PC-9 (cell line): Measurements from ENCODE around the gene INAFM2. TPM values are rescaled to one million over a fixed set of nuclear protein-coding genes. Genes with fewer than 3 reads are reported as not detected.
A peak's percentile ranks its signal among the peaks of the same experiment; 100 is the strongest.

Source experiments
- BruUV-seq: library from RNA; stranded (reverse); fragments of 400-500 nt; replicated peaks from 2 replicates; lab custom pipeline; 2021; lab: Mats Ljungman, UMichigan
- CTCF ChIA-PET: fragments of 300-600 bp; sonication (Branson Sonifier 250); formaldehyde crosslinking; loops from one replicate; lab custom pipeline; 2022; ENCODE audit warnings: antibody characterized with exemption; lab: Charles Lee
- POLR2A ChIA-PET: fragments of 300-600 bp; sonication (Branson Sonifier 250); formaldehyde crosslinking; loops from one replicate; lab custom pipeline; 2022; ENCODE audit warnings: antibody characterized with exemption; ENCODE audit not compliant: unreplicated experiment; lab: Charles Lee
- DNase-seq, 2 experiments: peaks; one replicate each; pipeline versions ENCODE4 v3.0.0 to v3.0.0-alpha.2; 2015 to 2022; ENCODE audit warnings: mixed read lengths in 1 of 2
- H2AFZ ChIP-seq: fragments of 200-600 bp; sonication (generic); 2 replicates; pipeline ENCODE4 v1.8.1; 2017; ENCODE audit warnings: antibody characterized with exemption
- H3F3A ChIP-seq: fragments of 200-600 bp; sonication (generic); 2 replicates; pipeline ENCODE4 v1.8.1; 2017; ENCODE audit warnings: antibody characterized with exemption, mild to moderate bottlenecking, low read depth; ENCODE audit not compliant: insufficient read depth
- H3K27ac ChIP-seq: fragments of 200-600 bp; sonication (generic); 2 replicates; pipeline ENCODE4 v1.6.1; 2016; ENCODE audit warnings: mixed run types
- H3K27me3 ChIP-seq: fragments of 200-600 bp; sonication (generic); 2 replicates; pipeline ENCODE4 v1.6.1; 2016; ENCODE audit warnings: low read depth, mixed run types; ENCODE audit not compliant: insufficient read depth
- H3K36me3 ChIP-seq: fragments of 200-600 bp; sonication (generic); 2 replicates; pipeline ENCODE4 v1.6.1; 2016; ENCODE audit warnings: low read depth, mixed run types
- H3K4me1 ChIP-seq: fragments of 200-600 bp; sonication (generic); replicated peaks from 2 replicates; pipeline ENCODE4 v1.6.1; 2016; ENCODE audit warnings: mixed run types; ENCODE audit not compliant: insufficient read depth
- H3K4me2 ChIP-seq: fragments of 200-600 bp; sonication (generic); 2 replicates; pipeline ENCODE4 v1.6.1; 2017; ENCODE audit warnings: mixed run types
- H3K4me3 ChIP-seq: fragments of 200-600 bp; sonication (generic); 2 replicates; pipeline ENCODE4 v1.6.1; 2016; ENCODE audit warnings: mixed run types
- H3K79me2 ChIP-seq: fragments of 200-600 bp; sonication (generic); 2 replicates; pipeline ENCODE4 v1.6.1; 2017; ENCODE audit warnings: low read depth, mixed run types
- H3K9me2 ChIP-seq: fragments of 200-600 bp; sonication (generic); 2 replicates; pipeline ENCODE4 v1.8.1; 2017; ENCODE audit warnings: mild to moderate bottlenecking; ENCODE audit not compliant: insufficient read depth
- H3K9me3 ChIP-seq: fragments of 200-600 bp; sonication (generic); 2 replicates; pipeline ENCODE4 v1.8.1; 2016; ENCODE audit warnings: low read depth; ENCODE audit not compliant: insufficient read depth
- H4K20me1 ChIP-seq: fragments of 200-600 bp; sonication (generic); 2 replicates; pipeline ENCODE4 v1.8.1; 2017; ENCODE audit not compliant: insufficient read depth
- CTCF ChIP-seq: fragments of 200-600 bp; sonication (generic); conservative IDR thresholded peaks from 2 replicates; pipeline ENCODE4 v1.6.1; 2017; ENCODE audit warnings: mixed run types, antibody characterized with exemption, mild to moderate bottlenecking, moderate library complexity
- EZH2 ChIP-seq: fragments of 200-600 bp; sonication (generic); IDR thresholded peaks from 2 replicates; pipeline ENCODE4 v1.8.0; 2017; ENCODE audit warnings: antibody characterized with exemption, low read depth
- intact Hi-C: fragments of 100-400 bp; cut with micrococcal nuclease; formaldehyde crosslinking; loops from one replicate; pipeline ENCODE4 v1.10.0; 2022; ENCODE audit not compliant: unreplicated experiment
- total RNA-seq: library from RNA; stranded (reverse); gene quantifications from 2 replicates; pipeline ENCODE4 v1.2.3, GENCODE V29; 2021

The INAFM2 gene
- total RNA-seq, 1 experiment from 2014 or later = 2.4 TPM

GRCh38 chr15:40277471-40277870 is 46.0 kb upstream of the INAFM2 start:
- TF ChIP-seq CTCF (no peak), EZH2 (no peak)
- Histone ChIP-seq H3K27me3 (no peaks in the 10 kb centered on the region), H3K36me3 (no peaks in the 10 kb centered on the region), H2AFZ (no peak overlapping the region), H3K27ac (no peak overlapping the region), H3K9me3 (no peaks in the 10 kb centered on the region), H3K4me3 (no peak overlapping the region), H3K9me2 (no peaks in the 10 kb centered on the region), H3K4me2 (no peak overlapping the region), H3F3A (no peaks in the 10 kb centered on the region), H4K20me1 (no peaks in the 10 kb centered on the region), H3K79me2 (no peaks in the 10 kb centered on the region), H3K4me1 (no peaks in the 10 kb centered on the region)
- intact Hi-C loops = loop anchor here (5.0 kb wide), 1 partner anchor 615 kb away; the partner anchor contains the start of gene VPS18
- CTCF ChIA-PET = interaction anchor here (0.6 kb wide), 3 partner anchors 43 to 485 kb away, joined by 3 to 4 read pairs (median 4); no protein-coding TSS in a partner anchor
- POLR2A ChIA-PET = no interaction called here
- no peak for DNase-seq
- BruUV-seq = no TSS peak

GRCh38 chr15:40278026-40278425 is 45.5 kb upstream of the INAFM2 start:
- no peak overlapping the region for H2AFZ ChIP-seq
- no peaks in the 10 kb centered on the region for H3K36me3 ChIP-seq
- no peaks in the 10 kb centered on the region for H3K4me1 ChIP-seq
- TF ChIP-seq CTCF (no peak), EZH2 (no peak)
- no peaks in the 10 kb centered on the region for H3K9me3 ChIP-seq
- no peak for DNase-seq
- no peaks in the 10 kb centered on the region for H3K79me2 ChIP-seq
- H3K27ac ChIP-seq = no peak overlapping the region
- no peaks in the 10 kb centered on the region for H3K27me3 ChIP-seq
- intact Hi-C loops = loop anchor here (2.0 to 5.0 kb wide), 3 partner anchors 61 to 614 kb away; partner anchors contain the start of gene VPS18
- ChIA-PET CTCF (interaction anchor here (0.6 kb wide), 1 partner anchor 486 kb away, joined by 4 read pairs; no protein-coding TSS in a partner anchor), POLR2A (no interaction called here)
- no peaks in the 10 kb centered on the region for H4K20me1 ChIP-seq
- no peaks in the 10 kb centered on the region for H3F3A ChIP-seq
- H3K9me2 ChIP-seq = no peaks in the 10 kb centered on the region
- H3K4me3 ChIP-seq = no peak overlapping the region
- no TSS peak for BruUV-seq
- H3K4me2 ChIP-seq = no peak overlapping the region

- Histone ChIP-seq H4K20me1 (no peaks in the 10 kb centered on the region), H3K4me3 (no peak overlapping the region), H3K79me2 (no peaks in the 10 kb centered on the region), H3K9me3 (no peaks in the 10 kb centered on the region), H3K27ac (no peak overlapping the region), H3K36me3 (no peaks in the 10 kb centered on the region), H2AFZ (no peak overlapping the region), H3K4me1 (no peaks in the 10 kb centered on the region), H3F3A (no peaks in the 10 kb centered on the region), H3K4me2 (peak overlapping the region; percentile 46; the same call in 1 of the 2 replicates), H3K9me2 (no peaks in the 10 kb centered on the region), H3K27me3 (no peaks in the 10 kb centered on the region)
- BruUV-seq = no TSS peak
- peak; percentile 42 to 77 for DNase-seq
- intact Hi-C loops = loop anchor here (1.0 to 5.0 kb wide), 6 partner anchors 31 to 613 kb away; partner anchors contain the start of genes INAFM2 and VPS18
- TF ChIP-seq CTCF (peak; percentile 89), EZH2 (no peak)
- ChIA-PET CTCF (interaction anchor here (0.9 to 1.9 kb wide), 6 partner anchors 11 to 175 kb away, joined by 3 to 11 read pairs (median 4); no protein-coding TSS in a partner anchor), POLR2A (interaction anchor here (0.6 kb wide), 1 partner anchor 30 kb away, joined by 5 read pairs; no protein-coding TSS in a partner anchor)
These were observed 43.9 kb upstream of the INAFM2 start for GRCh38 chr15:40279437-40280141.
